ENCODE measurements around the gene URGCP. TPM values are rescaled to one million over a fixed set of nuclear protein-coding genes. Genes with fewer than 3 reads are reported as not detected.

Gene URGCP
- total RNA-seq, 1 experiment from 2014 or later, result 19.5 TPM

DNA sequence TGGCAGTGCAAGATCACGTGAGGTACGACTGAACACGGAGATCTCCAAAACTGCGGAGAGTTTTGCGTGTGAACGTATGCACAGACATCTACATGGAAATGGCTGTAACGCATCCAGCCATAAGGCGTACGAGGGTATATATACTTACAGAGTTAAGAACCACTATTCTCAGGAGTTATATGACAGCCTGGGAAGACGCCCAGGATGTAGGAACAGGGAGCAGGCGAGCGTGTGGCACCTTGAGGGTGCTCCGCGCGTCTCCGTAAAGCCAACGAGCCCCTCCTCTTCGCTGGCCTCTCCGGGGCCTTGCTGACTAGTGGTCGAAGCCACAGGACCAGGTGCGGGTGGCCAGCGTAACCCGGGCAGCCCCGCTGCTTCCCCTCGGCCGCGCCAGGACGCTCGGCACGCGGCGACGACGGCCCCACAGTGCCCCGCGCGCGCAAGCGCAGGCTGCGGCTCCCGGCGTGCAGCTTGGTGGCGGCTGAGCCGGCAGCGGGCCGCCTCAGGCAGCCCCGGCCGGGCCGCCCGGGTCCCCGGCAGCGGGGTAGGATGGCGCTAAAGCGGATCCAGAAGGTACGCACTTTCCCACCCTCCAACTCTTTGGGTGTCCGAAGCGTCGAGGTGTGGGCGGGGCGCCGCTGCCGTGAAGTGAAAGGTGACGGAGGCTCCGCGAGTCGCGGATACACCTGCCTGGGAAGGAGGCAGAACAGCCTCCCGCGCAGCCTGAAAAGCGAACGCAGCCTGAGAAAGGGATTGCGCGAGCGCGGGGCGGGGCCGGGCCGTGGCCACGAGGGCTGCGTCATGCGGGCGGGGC, 19.8 kb upstream of the URGCP start, which contains the start of gene UBE2D4 (continued):
- TF ChIP-seq, protein P1, sequence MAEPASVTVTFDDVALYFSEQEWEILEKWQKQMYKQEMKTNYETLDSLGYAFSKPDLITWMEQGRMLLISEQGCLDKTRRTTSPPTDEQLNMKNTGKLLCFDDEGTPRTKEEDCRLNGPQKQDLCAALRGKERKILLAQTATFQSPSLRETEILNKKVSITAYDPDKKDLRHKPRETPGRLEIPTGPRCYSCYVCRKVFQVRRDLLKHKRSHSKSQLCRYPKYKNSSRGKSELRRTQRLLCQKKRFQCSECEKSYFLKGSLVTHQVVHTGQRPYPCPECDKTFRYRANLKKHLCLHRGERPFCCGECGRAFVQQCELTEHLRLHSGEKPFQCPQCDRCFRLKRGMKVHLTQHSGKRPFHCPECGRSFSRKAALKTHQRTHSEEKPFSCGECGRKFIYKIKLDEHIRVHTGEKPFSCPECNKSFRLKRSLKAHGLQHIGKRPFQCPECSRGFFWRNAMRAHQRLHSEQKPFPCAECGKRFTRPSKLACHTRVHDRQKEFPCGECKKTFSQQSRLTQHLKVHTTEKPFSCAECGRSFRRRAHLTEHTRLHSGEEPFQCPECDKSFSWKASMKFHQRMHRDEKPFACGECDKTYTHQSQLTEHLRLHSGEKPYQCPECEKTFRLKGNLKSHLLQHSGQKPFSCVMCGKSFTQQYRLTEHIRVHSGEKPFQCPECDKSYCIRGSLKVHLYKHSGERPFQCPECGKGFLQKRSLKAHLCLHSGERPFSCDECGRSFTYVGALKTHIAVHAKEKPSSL (CRISPR knock-in tag; conservative IDR thresholded peaks at IDR 0.05), result no peak
- TF ChIP-seq EMX1 (CRISPR knock-in tag; IDR thresholded peaks at IDR 0.05) (no peak), ZNF416 (CRISPR knock-in tag; IDR thresholded peaks at IDR 0.05) (no peak), GRHL2 (CRISPR knock-in tag; IDR thresholded peaks at IDR 0.05; ENCODE audit: insufficient replicate concordance, severe bottlenecking) (no peak), CBFB (CRISPR knock-in tag; IDR thresholded peaks at IDR 0.05; ENCODE audit: low read depth) (no peak), JUN (CRISPR knock-in tag; IDR thresholded peaks at IDR 0.05) (peak; percentile 22; the same call in 1 of the 2 replicates)

DNA sequence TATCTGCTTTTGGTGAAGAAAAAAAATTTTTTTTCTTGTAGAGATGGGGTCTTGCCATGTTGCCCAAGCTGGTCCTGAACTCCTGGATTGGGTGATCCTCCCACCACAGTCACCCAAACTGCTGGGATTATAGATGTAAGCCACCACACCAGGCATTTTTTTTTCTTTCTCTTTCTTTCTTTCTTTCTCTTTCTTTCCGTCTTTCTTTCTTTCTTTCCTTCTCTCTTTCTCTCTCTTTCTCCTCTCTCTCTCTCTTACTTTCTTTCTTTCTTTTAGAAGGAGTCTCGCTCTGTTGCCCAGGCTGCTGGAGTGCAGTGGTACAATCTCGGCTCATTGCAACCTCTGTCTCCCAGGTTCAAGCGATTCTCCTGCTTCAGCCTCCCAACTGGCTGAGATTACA, 16.3 kb upstream of the URGCP start:
- POLR2A ChIA-PET, result no interaction called here
- H3K4me1 Mint-ChIP-seq, result peaks cover 6% of the 10 kb centered on the region
- ATAC-seq, result no peak

More for the DNA sequence above, 16.3 kb upstream of the URGCP start:
- TF ChIP-seq TEAD1 (CRISPR knock-in tag; IDR thresholded peaks at IDR 0.05), result no peak
- TF ChIP-seq TEAD4 (CRISPR knock-in tag; IDR thresholded peaks at IDR 0.05), result no peak
- TF ChIP-seq NFATC4 (CRISPR knock-in tag; IDR thresholded peaks at IDR 0.05), result no peak
- TF ChIP-seq, protein P2, sequence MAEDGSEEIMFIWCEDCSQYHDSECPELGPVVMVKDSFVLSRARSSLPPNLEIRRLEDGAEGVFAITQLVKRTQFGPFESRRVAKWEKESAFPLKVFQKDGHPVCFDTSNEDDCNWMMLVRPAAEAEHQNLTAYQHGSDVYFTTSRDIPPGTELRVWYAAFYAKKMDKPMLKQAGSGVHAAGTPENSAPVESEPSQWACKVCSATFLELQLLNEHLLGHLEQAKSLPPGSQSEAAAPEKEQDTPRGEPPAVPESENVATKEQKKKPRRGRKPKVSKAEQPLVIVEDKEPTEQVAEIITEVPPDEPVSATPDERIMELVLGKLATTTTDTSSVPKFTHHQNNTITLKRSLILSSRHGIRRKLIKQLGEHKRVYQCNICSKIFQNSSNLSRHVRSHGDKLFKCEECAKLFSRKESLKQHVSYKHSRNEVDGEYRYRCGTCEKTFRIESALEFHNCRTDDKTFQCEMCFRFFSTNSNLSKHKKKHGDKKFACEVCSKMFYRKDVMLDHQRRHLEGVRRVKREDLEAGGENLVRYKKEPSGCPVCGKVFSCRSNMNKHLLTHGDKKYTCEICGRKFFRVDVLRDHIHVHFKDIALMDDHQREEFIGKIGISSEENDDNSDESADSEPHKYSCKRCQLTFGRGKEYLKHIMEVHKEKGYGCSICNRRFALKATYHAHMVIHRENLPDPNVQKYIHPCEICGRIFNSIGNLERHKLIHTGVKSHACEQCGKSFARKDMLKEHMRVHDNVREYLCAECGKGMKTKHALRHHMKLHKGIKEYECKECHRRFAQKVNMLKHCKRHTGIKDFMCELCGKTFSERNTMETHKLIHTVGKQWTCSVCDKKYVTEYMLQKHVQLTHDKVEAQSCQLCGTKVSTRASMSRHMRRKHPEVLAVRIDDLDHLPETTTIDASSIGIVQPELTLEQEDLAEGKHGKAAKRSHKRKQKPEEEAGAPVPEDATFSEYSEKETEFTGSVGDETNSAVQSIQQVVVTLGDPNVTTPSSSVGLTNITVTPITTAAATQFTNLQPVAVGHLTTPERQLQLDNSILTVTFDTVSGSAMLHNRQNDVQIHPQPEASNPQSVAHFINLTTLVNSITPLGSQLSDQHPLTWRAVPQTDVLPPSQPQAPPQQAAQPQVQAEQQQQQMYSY (CRISPR knock-in tag; IDR thresholded peaks at IDR 0.05), result no peak
- TF ChIP-seq, protein P3, sequence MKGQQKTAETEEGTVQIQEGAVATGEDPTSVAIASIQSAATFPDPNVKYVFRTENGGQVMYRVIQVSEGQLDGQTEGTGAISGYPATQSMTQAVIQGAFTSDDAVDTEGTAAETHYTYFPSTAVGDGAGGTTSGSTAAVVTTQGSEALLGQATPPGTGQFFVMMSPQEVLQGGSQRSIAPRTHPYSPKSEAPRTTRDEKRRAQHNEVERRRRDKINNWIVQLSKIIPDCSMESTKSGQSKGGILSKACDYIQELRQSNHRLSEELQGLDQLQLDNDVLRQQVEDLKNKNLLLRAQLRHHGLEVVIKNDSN (CRISPR knock-in tag; IDR thresholded peaks at IDR 0.05), result no peak
- no peak for TF ChIP-seq MXD4 (CRISPR knock-in tag; IDR thresholded peaks at IDR 0.05; ENCODE audit: borderline replicate concordance)
- TF ChIP-seq, protein P4, sequence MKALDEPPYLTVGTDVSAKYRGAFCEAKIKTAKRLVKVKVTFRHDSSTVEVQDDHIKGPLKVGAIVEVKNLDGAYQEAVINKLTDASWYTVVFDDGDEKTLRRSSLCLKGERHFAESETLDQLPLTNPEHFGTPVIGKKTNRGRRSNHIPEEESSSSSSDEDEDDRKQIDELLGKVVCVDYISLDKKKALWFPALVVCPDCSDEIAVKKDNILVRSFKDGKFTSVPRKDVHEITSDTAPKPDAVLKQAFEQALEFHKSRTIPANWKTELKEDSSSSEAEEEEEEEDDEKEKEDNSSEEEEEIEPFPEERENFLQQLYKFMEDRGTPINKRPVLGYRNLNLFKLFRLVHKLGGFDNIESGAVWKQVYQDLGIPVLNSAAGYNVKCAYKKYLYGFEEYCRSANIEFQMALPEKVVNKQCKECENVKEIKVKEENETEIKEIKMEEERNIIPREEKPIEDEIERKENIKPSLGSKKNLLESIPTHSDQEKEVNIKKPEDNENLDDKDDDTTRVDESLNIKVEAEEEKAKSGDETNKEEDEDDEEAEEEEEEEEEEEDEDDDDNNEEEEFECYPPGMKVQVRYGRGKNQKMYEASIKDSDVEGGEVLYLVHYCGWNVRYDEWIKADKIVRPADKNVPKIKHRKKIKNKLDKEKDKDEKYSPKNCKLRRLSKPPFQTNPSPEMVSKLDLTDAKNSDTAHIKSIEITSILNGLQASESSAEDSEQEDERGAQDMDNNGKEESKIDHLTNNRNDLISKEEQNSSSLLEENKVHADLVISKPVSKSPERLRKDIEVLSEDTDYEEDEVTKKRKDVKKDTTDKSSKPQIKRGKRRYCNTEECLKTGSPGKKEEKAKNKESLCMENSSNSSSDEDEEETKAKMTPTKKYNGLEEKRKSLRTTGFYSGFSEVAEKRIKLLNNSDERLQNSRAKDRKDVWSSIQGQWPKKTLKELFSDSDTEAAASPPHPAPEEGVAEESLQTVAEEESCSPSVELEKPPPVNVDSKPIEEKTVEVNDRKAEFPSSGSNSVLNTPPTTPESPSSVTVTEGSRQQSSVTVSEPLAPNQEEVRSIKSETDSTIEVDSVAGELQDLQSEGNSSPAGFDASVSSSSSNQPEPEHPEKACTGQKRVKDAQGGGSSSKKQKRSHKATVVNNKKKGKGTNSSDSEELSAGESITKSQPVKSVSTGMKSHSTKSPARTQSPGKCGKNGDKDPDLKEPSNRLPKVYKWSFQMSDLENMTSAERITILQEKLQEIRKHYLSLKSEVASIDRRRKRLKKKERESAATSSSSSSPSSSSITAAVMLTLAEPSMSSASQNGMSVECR (CRISPR knock-in tag; IDR thresholded peaks at IDR 0.05; ENCODE audit: borderline replicate concordance), result no peak
- TF ChIP-seq, protein P5, sequence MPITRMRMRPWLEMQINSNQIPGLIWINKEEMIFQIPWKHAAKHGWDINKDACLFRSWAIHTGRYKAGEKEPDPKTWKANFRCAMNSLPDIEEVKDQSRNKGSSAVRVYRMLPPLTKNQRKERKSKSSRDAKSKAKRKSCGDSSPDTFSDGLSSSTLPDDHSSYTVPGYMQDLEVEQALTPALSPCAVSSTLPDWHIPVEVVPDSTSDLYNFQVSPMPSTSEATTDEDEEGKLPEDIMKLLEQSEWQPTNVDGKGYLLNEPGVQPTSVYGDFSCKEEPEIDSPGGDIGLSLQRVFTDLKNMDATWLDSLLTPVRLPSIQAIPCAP (CRISPR knock-in tag; IDR thresholded peaks at IDR 0.05), result no peak
- no peak for TF ChIP-seq ZNF232 (CRISPR knock-in tag; IDR thresholded peaks at IDR 0.05)
- TF ChIP-seq, protein P6, sequence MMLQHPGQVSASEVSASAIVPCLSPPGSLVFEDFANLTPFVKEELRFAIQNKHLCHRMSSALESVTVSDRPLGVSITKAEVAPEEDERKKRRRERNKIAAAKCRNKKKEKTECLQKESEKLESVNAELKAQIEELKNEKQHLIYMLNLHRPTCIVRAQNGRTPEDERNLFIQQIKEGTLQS (CRISPR knock-in tag; conservative IDR thresholded peaks at IDR 0.05), result no peak
- no peak for TF ChIP-seq NFE2L1 (CRISPR knock-in tag; IDR thresholded peaks at IDR 0.05)
- TF ChIP-seq ZNF219 (CRISPR knock-in tag; IDR thresholded peaks at IDR 0.05; ENCODE audit: borderline replicate concordance), result no peak
- TF ChIP-seq HMGA2 (CRISPR knock-in tag; IDR thresholded peaks at IDR 0.05), result no peak
- no peak for TF ChIP-seq SMAD3 (CRISPR knock-in tag; IDR thresholded peaks at IDR 0.05; ENCODE audit: borderline replicate concordance)
- no peak overlapping the region for H3K27ac Mint-ChIP-seq
- H3K27me3 Mint-ChIP-seq (ENCODE audit: low read depth), result peaks cover 34% of the 10 kb centered on the region
- CTCF ChIA-PET, result no interaction called here
- H3K4me3 Mint-ChIP-seq, result no peak overlapping the region
- peaks cover 16% of the 10 kb centered on the region for H3K9me3 Mint-ChIP-seq
- H3K36me3 Mint-ChIP-seq, result peaks cover 7% of the 10 kb centered on the region; the same call in 1 of the 2 replicates
- DNase-seq (ENCODE audit: low spot score), result no peak

Data from WTC11 (cell line).